Measurements from ENCODE around the gene ZBTB32. TPM values are rescaled to one million over a fixed set of nuclear protein-coding genes. Genes with fewer than 3 reads are reported as not detected.

Gene ZBTB32
- total and polyA plus RNA-seq, 2 of the 8 experiments (the other 6 are each of a cell fraction or from before 2014, with no cell fraction given) = 0.11 to 0.50 TPM

DNA sequence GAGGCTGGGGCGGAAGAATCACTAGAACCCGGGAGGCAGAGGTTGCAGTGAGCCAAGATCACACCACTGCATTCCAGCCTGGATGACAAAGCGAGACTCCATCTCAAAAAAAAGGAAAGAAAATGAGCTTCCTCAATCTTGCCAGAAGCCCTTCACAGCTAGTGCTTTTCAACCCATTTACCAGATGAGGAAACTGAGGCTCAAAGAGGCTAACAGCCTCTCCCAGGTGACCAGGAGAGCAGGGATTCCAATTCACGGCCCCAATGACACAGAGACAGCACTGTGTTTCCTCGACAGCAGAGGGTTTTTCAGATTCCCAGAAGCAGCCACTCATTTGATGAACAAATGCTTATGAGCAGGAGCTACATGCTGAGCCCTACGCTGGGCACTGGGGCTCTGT, 34.8 kb upstream of the ZBTB32 start:
- no peak overlapping the region for H2BK5ac ChIP-seq (ENCODE audit: low read depth, low read length)
- peaks cover 0 to 4% (median 1%) of the 10 kb centered on the region in 4 experiments; a peak in 1 of 7 replicates for H3K27me3 ChIP-seq (replicated peaks in 1 of 4; ENCODE audit: control insufficient read depth in 3 of 4, extremely low read depth in 1 of 4, insufficient read depth in 3 of 4, low read length in 3 of 4)
- no peaks in the 10 kb centered on the region for H4K20me1 ChIP-seq (replicated peaks in 1 of 2; ENCODE audit: control insufficient read depth in 1 of 2, insufficient read depth in 2 of 2, low read length in 2 of 2)
- H3K23me2 ChIP-seq (ENCODE audit: low read depth, low read length) = no peaks in the 10 kb centered on the region; the same call in 1 of the 2 replicates
- H3K4ac ChIP-seq (replicated peaks; ENCODE audit: insufficient read length, low read depth, low read length) = no peak overlapping the region
- no peak overlapping the region for H2AFZ ChIP-seq (ENCODE audit: low read length)
- no peaks in the 10 kb centered on the region for H3K79me1 ChIP-seq (ENCODE audit: low read depth, low read length)
- H3K27ac ChIP-seq (ENCODE audit: low read depth, low read length) = no peak overlapping the region
- no peak overlapping the region for H3K18ac ChIP-seq (ENCODE audit: extremely low read depth, low read length)
- no peak overlapping the region for H2BK15ac ChIP-seq (ENCODE audit: low read length)
- no peaks in the 10 kb centered on the region for H3K79me2 ChIP-seq (ENCODE audit: control insufficient read depth in 1 of 2, insufficient read depth in 2 of 2, low read length in 2 of 2)
- no peaks in the 10 kb centered on the region for H3K9me3 ChIP-seq (ENCODE audit: insufficient read depth in 2 of 2, low read depth in 1 of 2, low read length in 1 of 2)
- H4K8ac ChIP-seq (ENCODE audit: extremely low read depth, insufficient read depth, low read length) = no peak overlapping the region
- no peak overlapping the region for H4K91ac ChIP-seq (replicated peaks; ENCODE audit: insufficient read length, low read length)
- H3K36me3 ChIP-seq (ENCODE audit: control insufficient read depth in 2 of 4, insufficient read depth in 4 of 4, low read length in 3 of 4) = no peaks in the 10 kb centered on the region
- no peak overlapping the region for H3K9ac ChIP-seq (replicated peaks in 1 of 4; ENCODE audit: extremely low read depth in 1 of 4, low read depth in 3 of 4, low read length in 3 of 4)
- H2BK120ac ChIP-seq (replicated peaks; ENCODE audit: low read depth, low read length) = no peak overlapping the region
- no peak for FAIRE-seq
- H3K4me2 ChIP-seq (ENCODE audit: insufficient read depth in 1 of 2, low read depth in 2 of 2, low read length in 2 of 2) = no peak overlapping the region
- POLR2A ChIA-PET (ENCODE audit: partially characterized antibody) = interaction anchor here (0.8 to 1.8 kb wide), 3 partner anchors 9 to 22 kb away, joined by 3 to 7 read pairs (median 4); no protein-coding TSS in a partner anchor
- no peak overlapping the region for H3K56ac ChIP-seq (replicated peaks; ENCODE audit: insufficient read length, low read depth, low read length)
- H2AK5ac ChIP-seq (ENCODE audit: low read depth, low read length) = no peak overlapping the region; the same call in 1 of the 2 replicates
- no peak overlapping the region for H3K14ac ChIP-seq (ENCODE audit: insufficient read length)
- no peak overlapping the region for H3K23ac ChIP-seq (ENCODE audit: insufficient read length)
- no peak overlapping the region for H2BK12ac ChIP-seq (ENCODE audit: low read depth, low read length)
- peaks cover 0 to 3% (median 0%) of the 10 kb centered on the region in 4 experiments; a peak in 2 of 7 replicates for H3K4me1 ChIP-seq (replicated peaks in 1 of 4; ENCODE audit: control insufficient read depth in 3 of 4, insufficient read depth in 4 of 4, low read length in 3 of 4)
- H2BK20ac ChIP-seq (ENCODE audit: low read length) = no peak overlapping the region
- H4K5ac ChIP-seq (ENCODE audit: insufficient read length, low read depth, low read length) = no peak overlapping the region
- CTCF ChIA-PET (ENCODE audit: partially characterized antibody) = interaction anchor here (0.6 to 1.2 kb wide), 3 partner anchors 12 to 14 kb away, joined by 3 to 4 read pairs (median 3); no protein-coding TSS in a partner anchor
- DNase-seq (ENCODE audit: low read depth in 1 of 2, low spot score in 2 of 2) = no peak
- no peak overlapping the region for H3K4me3 ChIP-seq (ENCODE audit: extremely low read depth in 1 of 4, insufficient read depth in 2 of 4, low read depth in 3 of 4, low read length in 4 of 4)
- WGBS, 2 experiments (ENCODE audit: extremely low coverage in 1 of 2, insufficient coverage in 1 of 2, insufficient read length in 1 of 2, insufficient replicate concordance in 2 of 2, low coverage in 1 of 2, low lambda C conversion rate in 2 of 2, missing lambda C conversion rate in 1 of 2) = 71% methylated on average over 3 of the region's 6 CpGs; no CpG with 5 or more reads in 1 of the 2 experiments
- TF ChIP-seq ATF2 (IDR thresholded peaks at IDR 0.05; ENCODE audit: low read length) (no peak), ATF3 (IDR thresholded peaks at IDR 0.05; ENCODE audit: insufficient read depth, low read depth, low read length) (no peak), FOSL1 (IDR thresholded peaks at IDR 0.05; ENCODE audit: insufficient read depth, low read depth, low read length) (no peak), SRF (IDR thresholded peaks at IDR 0.05; ENCODE audit: low read depth, low read length) (no peak), RAD21 (IDR thresholded peaks at IDR 0.05 in 1 of 2, conservative IDR thresholded peaks at IDR 0.05 in 1 of 2; ENCODE audit: low read depth in 2 of 2, low read length in 2 of 2) (no peak), RFX5 (IDR thresholded peaks at IDR 0.05; ENCODE audit: borderline replicate concordance, low read depth, low read length) (no peak), PHF8 (conservative IDR thresholded peaks at IDR 0.05; ENCODE audit: low read depth, low read length) (no peak), CBX8 (IDR thresholded peaks at IDR 0.05; ENCODE audit: borderline replicate concordance, low read depth, low read length) (no peak), CHD2 (IDR thresholded peaks at IDR 0.05; ENCODE audit: low read length) (no peak), BCL11A (IDR thresholded peaks at IDR 0.05; ENCODE audit: low read depth in 2 of 2, low read length in 2 of 2) (no peak), NANOG (IDR thresholded peaks at IDR 0.05; ENCODE audit: insufficient read depth, low read depth, low read length, poor library complexity, severe bottlenecking) (no peak)
